Suprapubic skin (tissue), 3 donors: Measurements from ENCODE around the gene HLF.

Experiments used
- CTCF ChIP-seq, 2 donors: fragments of 200-600 bp in 1 of 2; fragments of 450-650 bp in 1 of 2; sonication (generic) in 1 of 2; IDR thresholded peaks; one replicate each; pipeline ENCODE4 v1.5.1; 2016 to 2019; ENCODE audit warnings: antibody characterized with exemption in 2 of 2, mild to moderate bottlenecking in 1 of 2, moderate library complexity in 1 of 2
- EP300 ChIP-seq: sonication (generic); formaldehyde crosslinking; IDR thresholded peaks from one replicate; pipeline ENCODE4 v1.6.1; 2017; ENCODE audit warnings: antibody characterized with exemption
- POLR2A ChIP-seq, 2 donors: fragments of 450-650 bp; IDR thresholded peaks; one replicate each; pipeline ENCODE4 v1.6.1; 2017; ENCODE audit warnings: antibody characterized with exemption in 2 of 2, mild to moderate bottlenecking in 2 of 2, moderate library complexity in 2 of 2

DNA sequence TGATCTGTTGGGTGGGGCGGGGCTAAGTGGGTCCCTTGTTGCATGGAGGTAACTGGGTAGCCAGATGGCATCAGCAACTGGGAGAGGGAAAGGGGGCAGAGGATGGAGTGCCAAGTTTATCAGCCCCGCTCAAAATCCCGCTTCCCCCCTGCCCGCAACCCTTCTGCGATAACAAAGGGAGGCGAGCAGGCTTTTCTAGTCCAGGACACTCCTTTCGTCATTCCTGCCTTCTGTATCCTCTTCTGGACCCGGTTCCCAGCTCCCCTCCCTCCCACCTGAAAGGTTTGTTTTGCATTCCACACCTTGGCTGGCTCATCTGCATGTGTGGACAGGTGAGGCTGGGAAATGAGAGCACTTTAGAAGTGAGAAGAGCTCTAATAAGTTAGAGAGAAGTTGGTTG is 53.3 kb downstream of the HLF start:
- no peak for TF ChIP-seq POLR2A (IDR thresholded peaks at IDR 0.05)
- no peak for TF ChIP-seq CTCF (IDR thresholded peaks at IDR 0.05)
- TF ChIP-seq EP300, result no peak
